Right atrium auricular region (tissue), 2 donors: Measurements from ENCODE around the gene GPR153. TPM values are rescaled to one million over a fixed set of nuclear protein-coding genes. Genes with fewer than 3 reads are reported as not detected.
"Not testable (repeated sequence)": the region's sequence is repeated elsewhere in the genome, so short reads cannot be mapped to it uniquely, and the experiment has no call there.

Source experiments
- DNase-seq: peaks from one replicate; pipeline ENCODE4 v3.0.0-alpha.2; 2019; ENCODE audit warnings: low spot score
- H3K27ac ChIP-seq, 2 donors: fragments of 200-600 bp; sonication (generic); 1 replicate in 1 of 2; 2 replicates in 1 of 2; pipeline ENCODE4 v1.5.1; 2016 to 2019
- H3K27me3 ChIP-seq, 2 donors: fragments of 200-600 bp; sonication (generic); one replicate each; pipeline versions ENCODE4 v1.5.1 to v1.6.0; 2017 to 2019
- H3K36me3 ChIP-seq: fragments of 200-600 bp; sonication (generic); one replicate; pipeline ENCODE4 v1.5.1; 2016
- H3K4me1 ChIP-seq, 2 donors: fragments of 200-600 bp; sonication (generic); one replicate each; pipeline versions ENCODE4 v1.5.1 to v1.6.0; 2017 to 2019
- H3K4me3 ChIP-seq, 2 donors: fragments of 200-600 bp; sonication (generic); 1 replicate in 1 of 2; 2 replicates in 1 of 2; pipeline ENCODE4 v1.5.1; 2017 to 2019; ENCODE audit warnings: mild to moderate bottlenecking in 1 of 2, moderate library complexity in 1 of 2
- H3K9me3 ChIP-seq, 2 donors: fragments of 200-600 bp; sonication (generic); one replicate each; pipeline ENCODE4 v1.5.1; 2019
- CTCF ChIP-seq, 2 donors: fragments of 200-600 bp; sonication (generic); IDR thresholded peaks; one replicate each; pipeline ENCODE4 v1.5.1; 2019; ENCODE audit warnings: antibody characterized with exemption in 2 of 2
- total RNA-seq, 2 donors: library from RNA; depleted of rRNA; stranded (reverse); fragments of >200 nt; gene quantifications; one replicate each; pipeline ENCODE4 v1.1.0, GENCODE V29; 2016

GPR153 gene
- 10 to 100 TPM in 1 of 2 donors, 1 to 10 TPM in 1; 7.6 to 17.4 TPM for total RNA-seq

- peak within 1 kb of the TSS; percentile 70 to 74 for H3K27ac ChIP-seq
- H3K4me1 ChIP-seq, result peaks cover 0 to 47% of the 10 kb centered on the region in 2 donors
- no peak for TF ChIP-seq CTCF (IDR thresholded peaks at IDR 0.05)
- H3K4me3 ChIP-seq, result peak within 1 kb of the TSS; percentile 59 to 66
- no peak for DNase-seq
- H3K27me3 ChIP-seq, result no peaks in the 10 kb centered on the region
- no peaks in the 10 kb centered on the region for H3K9me3 ChIP-seq
- no peaks in the 10 kb centered on the region for H3K36me3 ChIP-seq
Measured at GRCh38 chr1:6260961-6261614, at the start of gene GPR153. GPR153 (minus strand) TSS chr1:6261098; CDS start chr1:6254905, 6,193 bp downstream.

- H3K4me3 ChIP-seq, result no peak overlapping the region
- no peak for TF ChIP-seq CTCF (IDR thresholded peaks at IDR 0.05)
- no peak for DNase-seq
- no peaks in the 10 kb centered on the region for H3K9me3 ChIP-seq
- H3K27ac ChIP-seq, result no peak overlapping the region
- no peaks in the 10 kb centered on the region for H3K36me3 ChIP-seq
- no peaks in the 10 kb centered on the region for H3K4me1 ChIP-seq
- H3K27me3 ChIP-seq, result no peaks in the 10 kb centered on the region
Measured at GRCh38 chr1:6310116-6310848, 49.4 kb upstream of the GPR153 start.

GRCh38 chr1:6309564-6309963, 48.7 kb upstream of the GPR153 start:
- Histone ChIP-seq H3K27ac (no peak overlapping the region), H3K36me3 (no peaks in the 10 kb centered on the region), H3K4me3 (no peak overlapping the region), H3K27me3 (no peaks in the 10 kb centered on the region), H3K4me1 (no peaks in the 10 kb centered on the region), H3K9me3 (no peaks in the 10 kb centered on the region)
- DNase-seq, result no peak
- no peak for TF ChIP-seq CTCF (IDR thresholded peaks at IDR 0.05)

GRCh38 chr1:6308449-6308848, 47.6 kb upstream of the GPR153 start:
- H3K27me3 ChIP-seq, result no peaks in the 10 kb centered on the region
- DNase-seq, result no peak
- TF ChIP-seq CTCF (IDR thresholded peaks at IDR 0.05), result no peak
- no peaks in the 10 kb centered on the region for H3K4me1 ChIP-seq
- no peaks in the 10 kb centered on the region for H3K9me3 ChIP-seq
- no peak overlapping the region for H3K27ac ChIP-seq
- no peak overlapping the region for H3K4me3 ChIP-seq
- no peaks in the 10 kb centered on the region for H3K36me3 ChIP-seq

GRCh38 chr1:6307682-6308081, 46.8 kb upstream of the GPR153 start:
- not testable (repeated sequence) for H3K27ac ChIP-seq, H3K9me3 ChIP-seq, H3K27me3 ChIP-seq, H3K36me3 ChIP-seq, DNase-seq, H3K4me1 ChIP-seq, H3K4me3 ChIP-seq

- no peak for TF ChIP-seq CTCF (IDR thresholded peaks at IDR 0.05)
- DNase-seq, result no peak
- H3K27me3 ChIP-seq, result no peaks in the 10 kb centered on the region
Measured at GRCh38 chr1:6307099-6307498, 46.2 kb upstream of the GPR153 start.

More at GRCh38 chr1:6307099-6307498, 46.2 kb upstream of the GPR153 start:
- Histone ChIP-seq H3K9me3 (no peaks in the 10 kb centered on the region), H3K4me3 (no peak overlapping the region), H3K27ac (no peak overlapping the region), H3K4me1 (no peaks in the 10 kb centered on the region), H3K36me3 (no peaks in the 10 kb centered on the region)
